DMS153 treated with DMSO at 0.1 percent for 48 hours (cell line): ENCODE results near the gene RNF103.
A peak's percentile ranks its signal among the peaks of the same experiment; 100 is the strongest.

ENCODE experiments used
- DNase-seq: peaks from one replicate; lab custom pipeline; 2025; ENCODE audit not compliant: unreplicated experiment; lab: John Stamatoyannopoulos, UW

RNF103 gene

DNA sequence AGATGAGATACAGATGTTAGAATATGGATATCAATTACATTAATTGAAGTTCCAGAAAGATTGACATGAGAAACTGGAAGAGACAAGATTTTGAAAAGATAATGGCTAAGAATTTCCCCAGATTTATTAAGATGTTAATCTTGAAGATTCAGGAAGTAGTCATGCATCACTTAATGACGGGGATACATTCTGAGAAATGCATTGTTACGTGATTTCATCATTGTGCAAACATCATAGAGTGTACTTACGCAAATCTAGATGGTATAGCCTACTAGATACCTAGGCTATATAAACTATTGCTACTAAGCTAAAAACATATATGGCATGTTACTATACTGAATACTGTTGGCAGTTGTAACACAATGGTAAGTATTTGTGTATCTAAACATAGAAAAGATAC lies 53.6 kb downstream of the RNF103 start:
- no peak for DNase-seq

DNA sequence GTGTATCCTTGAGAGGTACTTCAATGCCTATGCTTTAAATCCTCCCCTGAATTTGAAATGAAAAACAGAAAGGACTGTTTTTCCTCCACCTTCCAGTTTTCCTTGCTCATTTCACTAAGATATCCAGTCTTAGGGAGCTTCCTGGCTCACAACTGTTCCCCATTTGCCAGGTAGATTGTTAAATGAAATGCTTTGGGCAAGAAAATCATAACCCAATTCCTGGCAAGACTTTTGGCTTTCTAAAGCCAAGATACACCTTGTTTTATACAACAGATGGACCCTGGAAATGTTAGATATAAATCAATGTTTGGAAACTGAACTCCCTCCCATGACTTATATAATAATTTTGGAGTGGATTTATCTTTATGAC lies 56.9 kb downstream of the RNF103 start:
- DNase-seq: no peak

DNA sequence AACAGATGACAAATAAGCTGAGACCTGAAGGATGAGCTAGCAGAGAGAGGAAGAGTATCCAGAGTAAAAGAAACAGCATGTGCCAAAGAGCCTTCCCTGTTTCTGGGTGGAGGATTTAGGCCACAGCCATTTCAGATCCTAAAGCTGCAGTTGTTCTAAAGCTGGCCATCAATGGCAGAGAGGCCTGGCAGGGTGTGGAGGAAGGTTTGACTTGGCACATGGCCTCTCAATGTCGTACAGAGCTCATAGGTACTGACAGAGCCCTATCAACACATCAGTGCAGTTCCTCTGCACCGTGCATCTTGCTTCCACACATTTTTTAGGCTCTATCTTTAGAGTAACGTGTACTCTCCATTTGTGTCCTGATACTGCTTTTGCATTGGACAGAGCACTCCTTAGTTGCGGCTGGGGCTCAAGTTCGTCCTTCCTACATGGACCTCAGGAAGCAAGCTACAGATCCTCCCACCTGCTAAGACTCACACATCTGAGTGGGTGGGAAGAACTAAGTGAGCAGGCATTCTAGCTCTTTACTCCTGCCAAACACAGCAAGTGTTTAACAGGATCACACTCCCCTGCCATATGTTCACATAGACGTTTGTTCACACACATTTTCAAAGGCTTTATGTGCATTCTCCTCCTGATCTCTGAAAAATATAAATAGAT lies 57.4 kb downstream of the RNF103 start:
- no peak for DNase-seq

DNA sequence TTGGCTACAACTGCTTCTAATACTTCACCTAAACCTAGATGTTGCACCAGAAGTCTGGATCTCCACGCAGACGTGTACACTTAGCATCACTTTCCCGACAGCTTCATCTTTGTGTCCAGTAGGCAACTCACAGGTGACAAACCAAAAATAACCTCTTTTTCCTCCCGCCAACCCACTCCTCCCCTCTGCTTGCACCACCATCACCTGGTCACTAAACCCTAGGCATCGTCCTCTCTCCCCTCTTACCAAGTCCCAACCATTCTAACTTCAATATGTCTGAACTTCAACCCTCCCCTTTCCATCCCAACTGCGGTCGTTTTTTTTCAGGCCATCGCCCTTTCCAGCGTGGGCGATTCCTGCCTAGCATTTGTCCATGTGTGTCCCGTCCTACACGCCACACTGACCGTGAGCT lies 60.0 kb downstream of the RNF103 start:
- no peak for DNase-seq

DNA sequence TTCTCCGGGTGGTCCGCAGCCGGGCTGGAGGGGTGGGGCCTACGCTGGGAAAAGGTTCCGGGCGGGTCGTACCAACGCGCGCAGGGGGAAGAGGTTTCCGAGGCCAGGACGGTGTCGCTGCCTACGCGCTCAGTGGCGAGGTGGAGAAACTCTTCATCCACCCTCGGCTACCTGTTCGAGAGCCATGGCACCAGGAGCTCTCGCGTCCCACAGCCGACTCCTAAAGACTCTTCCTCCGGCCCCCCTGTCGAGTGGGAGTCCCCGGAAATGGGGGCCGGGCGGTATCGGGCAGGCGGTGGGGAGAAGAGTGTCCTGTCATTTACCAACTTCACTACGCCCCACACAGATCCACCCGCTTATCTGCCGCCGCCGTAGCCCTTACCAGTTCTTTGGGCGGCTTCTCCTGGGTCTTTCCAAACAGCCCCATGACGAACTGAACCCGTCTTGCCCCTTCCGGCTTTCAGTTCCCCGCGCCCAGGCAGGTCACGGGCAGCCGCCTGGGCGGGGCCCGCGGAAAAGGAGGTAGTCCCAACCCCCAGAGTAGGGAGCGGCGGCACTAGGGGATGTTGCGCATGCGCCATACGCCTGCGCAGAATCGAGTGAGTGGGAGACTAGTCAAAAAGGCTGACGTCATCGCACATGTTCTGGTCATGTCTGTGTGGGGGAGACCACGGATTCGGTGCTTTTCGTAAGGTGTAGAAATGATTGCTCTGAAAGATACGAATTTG lies 60.6 kb downstream of the RNF103 start, which contains the start of gene CHMP3:
Gene CHMP3 (minus strand): TSS at position 522 of the 728 bp plus-strand sequence. CDS start 95 bp downstream, at position 427.
- peak; percentile 89 for DNase-seq

DNA sequence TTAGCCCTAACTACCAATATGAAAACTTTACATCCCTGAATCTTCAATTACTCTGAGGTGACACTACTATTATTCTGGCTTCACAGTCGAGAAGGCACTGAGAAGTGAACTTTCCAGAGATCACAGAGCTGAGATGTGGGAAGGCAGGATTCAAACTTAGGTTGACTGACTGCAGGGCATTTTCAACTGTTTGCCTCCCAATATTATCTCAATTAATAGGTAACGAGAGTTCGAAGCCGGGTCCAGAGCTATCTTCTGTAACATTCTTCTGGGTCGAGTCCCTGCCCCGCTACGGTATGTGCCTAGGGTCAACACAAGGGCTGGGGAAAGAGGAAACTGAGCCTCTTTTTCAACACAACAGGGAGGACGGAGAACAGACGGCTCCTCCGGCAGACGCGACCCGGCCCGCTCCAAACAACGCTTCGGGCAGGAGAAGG lies 61.2 kb downstream of the RNF103 start:
- DNase-seq: no peak

DNA sequence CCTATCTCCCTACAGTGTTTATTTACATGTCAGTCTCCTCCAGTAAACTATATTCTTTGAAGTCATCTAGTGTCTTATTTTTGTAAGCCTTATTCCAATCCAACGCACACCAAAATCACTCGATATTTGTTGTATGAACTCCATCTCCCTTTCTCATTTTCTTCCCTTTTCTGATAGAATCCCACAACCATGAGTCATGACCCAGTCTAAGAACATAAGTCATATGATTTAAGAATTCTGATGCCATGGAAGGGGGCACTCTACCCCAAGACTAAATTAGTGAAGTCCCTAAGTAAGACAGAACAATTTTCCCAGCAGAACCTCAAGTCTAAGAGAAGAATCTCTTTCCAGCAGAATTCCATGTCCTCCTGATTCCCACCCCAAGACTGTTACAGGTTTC lies 65.8 kb downstream of the RNF103 start:
- no peak for DNase-seq

DNA sequence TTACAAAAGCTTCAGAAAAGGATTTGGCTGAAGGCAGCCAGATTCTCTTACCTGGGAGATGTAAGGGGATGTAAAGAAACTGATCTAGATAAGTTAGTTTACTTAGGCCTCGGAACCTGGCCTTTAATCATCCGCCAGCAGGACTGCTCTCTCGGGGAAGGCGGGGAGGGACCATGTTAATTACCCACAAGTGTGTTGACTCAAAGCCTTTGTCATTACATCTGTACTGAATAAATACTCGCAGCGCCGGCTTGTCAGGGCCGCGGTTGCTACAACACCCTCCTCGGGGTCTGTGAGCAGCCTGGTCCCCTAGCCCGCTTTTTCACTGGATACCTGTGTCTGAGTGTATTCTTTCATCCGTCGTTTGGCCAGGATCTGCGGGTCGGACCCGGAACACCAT lies 67.2 kb downstream of the RNF103 start:
- no peak for DNase-seq
